Suprapubic skin (tissue), 4 donors: Measurements from ENCODE around the gene UBN2.

Experiments used
- EP300 ChIP-seq: sonication (generic); formaldehyde crosslinking; IDR thresholded peaks from one replicate; pipeline ENCODE4 v1.6.1; 2017; ENCODE audit warnings: antibody characterized with exemption
- POLR2A ChIP-seq, 2 donors: fragments of 450-650 bp; IDR thresholded peaks; one replicate each; pipeline ENCODE4 v1.6.1; 2017; ENCODE audit warnings: antibody characterized with exemption in 2 of 2, mild to moderate bottlenecking in 2 of 2, moderate library complexity in 2 of 2
- POLR2AphosphoS5 ChIP-seq, 3 donors: sonication (generic); formaldehyde crosslinking; IDR thresholded peaks; one replicate each; pipeline ENCODE4 v1.6.1; 2017; ENCODE audit warnings: antibody characterized with exemption in 3 of 3

DNA sequence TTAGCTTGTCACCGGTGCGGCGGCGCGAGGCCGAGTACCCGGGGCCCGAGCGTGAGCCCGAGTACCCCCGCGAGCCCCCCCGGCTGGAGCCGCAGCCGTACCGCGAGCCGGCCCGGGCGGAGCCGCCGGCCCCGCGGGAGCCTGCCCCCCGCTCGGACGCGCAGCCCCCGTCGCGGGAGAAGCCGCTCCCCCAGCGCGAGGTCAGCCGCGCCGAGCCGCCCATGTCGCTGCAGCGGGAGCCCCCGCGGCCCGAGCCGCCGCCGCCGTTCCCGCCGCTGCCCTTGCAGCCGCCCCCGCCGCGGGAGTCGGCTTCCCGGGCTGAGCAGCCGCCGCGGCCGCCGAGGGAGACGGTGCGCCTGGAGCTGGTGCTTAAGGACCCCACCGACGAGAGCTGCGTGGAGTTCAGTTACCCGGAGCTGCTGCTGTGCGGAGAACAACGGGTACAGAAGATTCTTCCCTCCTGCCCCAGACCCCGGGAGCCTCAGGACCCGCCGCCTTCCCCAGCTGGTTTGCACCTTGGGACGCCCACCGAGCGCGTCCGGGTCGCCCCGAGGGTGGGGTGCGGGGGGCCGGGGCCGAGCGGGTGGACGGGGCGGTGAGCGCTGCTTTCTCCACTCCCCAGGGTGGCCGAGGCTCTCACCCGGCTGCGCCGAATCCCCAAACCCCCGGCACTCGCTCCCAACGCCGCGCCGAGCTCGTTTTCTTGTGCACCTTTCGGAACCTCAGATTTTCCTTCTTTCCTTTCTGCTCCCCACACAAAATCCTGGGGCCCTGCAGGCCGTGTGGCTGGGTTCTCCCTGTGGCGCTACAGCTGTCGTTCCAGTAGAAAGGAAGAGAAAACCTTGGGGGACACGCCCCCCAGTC, 708 bp downstream of the UBN2 start:
- TF ChIP-seq POLR2A (IDR thresholded peaks at IDR 0.05) (no peak), EP300 (no peak), POLR2AphosphoS5 (IDR thresholded peaks at IDR 0.05) (no peak)
